ENCODE data around the gene CBL. TPM values are rescaled to one million over a fixed set of nuclear protein-coding genes. Genes with fewer than 3 reads are reported as not detected.

Gene CBL
- total and polyA plus RNA-seq, 12 donors = 2.7 to 15.6 (median 8.2) TPM

DNA sequence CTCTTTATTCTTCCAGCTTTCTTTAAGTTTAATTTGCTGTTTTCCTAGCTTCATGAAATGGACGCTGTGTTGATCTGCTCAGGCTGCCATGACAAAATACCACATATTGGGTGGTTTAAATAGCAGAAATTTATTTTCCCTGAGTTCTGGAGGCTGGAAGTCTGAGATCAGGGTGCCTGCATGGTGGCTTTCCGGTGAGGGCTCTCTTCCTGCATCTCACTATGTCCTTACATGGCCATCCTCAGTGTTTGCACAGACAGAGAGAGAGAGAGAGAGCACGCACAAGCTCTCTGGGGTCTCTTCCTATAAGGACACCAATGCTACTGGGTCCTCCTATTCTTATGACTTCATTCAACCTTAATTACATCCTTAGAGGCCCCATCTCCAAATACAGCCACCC, 82.1 kb downstream of the CBL start:
- Histone ChIP-seq H3K27ac (no peak overlapping the region), H3K27me3 (no peaks in the 10 kb centered on the region), H3K4me3 (no peak overlapping the region), H3K9me3 (peaks cover 0 to 12% (median 5%) of the 10 kb centered on the region in 11 donors), H3K36me3 (peaks cover 0 to 80% (median 48%) of the 10 kb centered on the region in 9 donors), H3K4me1 (peaks cover 0 to 9% (median 0%) of the 10 kb centered on the region in 9 donors)
- DNase-seq = no peak
- no peak for ATAC-seq
- 69 to 88% methylated on average over 3 of the region's 3 CpGs for WGBS, 2 donors
- intact Hi-C loops (cut with DNase I) = loop anchor here in 4 of 10 donors (5.0 to 10.0 kb wide), 3 partner anchors 81 to 143 kb away; partner anchors contain the start of genes CBL (in 3 of the 4) and ABCG4 (in 1 of the 4)
- TF ChIP-seq, protein P1, sequence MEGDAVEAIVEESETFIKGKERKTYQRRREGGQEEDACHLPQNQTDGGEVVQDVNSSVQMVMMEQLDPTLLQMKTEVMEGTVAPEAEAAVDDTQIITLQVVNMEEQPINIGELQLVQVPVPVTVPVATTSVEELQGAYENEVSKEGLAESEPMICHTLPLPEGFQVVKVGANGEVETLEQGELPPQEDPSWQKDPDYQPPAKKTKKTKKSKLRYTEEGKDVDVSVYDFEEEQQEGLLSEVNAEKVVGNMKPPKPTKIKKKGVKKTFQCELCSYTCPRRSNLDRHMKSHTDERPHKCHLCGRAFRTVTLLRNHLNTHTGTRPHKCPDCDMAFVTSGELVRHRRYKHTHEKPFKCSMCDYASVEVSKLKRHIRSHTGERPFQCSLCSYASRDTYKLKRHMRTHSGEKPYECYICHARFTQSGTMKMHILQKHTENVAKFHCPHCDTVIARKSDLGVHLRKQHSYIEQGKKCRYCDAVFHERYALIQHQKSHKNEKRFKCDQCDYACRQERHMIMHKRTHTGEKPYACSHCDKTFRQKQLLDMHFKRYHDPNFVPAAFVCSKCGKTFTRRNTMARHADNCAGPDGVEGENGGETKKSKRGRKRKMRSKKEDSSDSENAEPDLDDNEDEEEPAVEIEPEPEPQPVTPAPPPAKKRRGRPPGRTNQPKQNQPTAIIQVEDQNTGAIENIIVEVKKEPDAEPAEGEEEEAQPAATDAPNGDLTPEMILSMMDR (IDR thresholded peaks at IDR 0.05) = no peak

DNA sequence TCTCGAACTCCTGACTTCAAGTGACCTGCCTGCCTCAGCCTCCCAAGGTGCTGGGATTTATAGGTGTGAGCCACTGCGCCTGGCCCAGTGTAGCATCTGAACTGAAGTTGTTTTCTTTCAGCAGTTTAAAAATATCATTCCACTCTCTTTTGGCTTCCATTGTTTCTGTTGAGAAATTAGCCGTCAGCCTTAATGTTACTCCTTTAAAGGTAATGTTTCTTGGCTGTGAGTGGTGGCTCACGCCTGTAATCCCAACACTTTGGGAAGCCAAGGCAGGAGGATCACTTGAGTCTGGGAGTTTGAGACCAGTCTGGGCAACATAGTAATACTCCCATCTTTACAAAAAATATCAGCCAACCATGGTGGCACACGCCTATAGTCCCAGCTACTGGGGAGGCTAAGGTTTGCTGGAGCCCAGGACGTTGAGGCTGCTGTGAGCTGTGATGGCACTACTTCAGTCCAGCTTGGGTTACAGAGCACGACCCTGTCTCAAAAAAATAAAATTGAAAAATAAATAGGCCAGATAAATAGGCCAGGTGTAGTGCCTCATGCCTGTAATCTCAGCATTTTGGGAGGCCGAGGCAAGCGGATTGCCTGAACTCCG, 84.9 kb downstream of the CBL start:
- H3K4me3 ChIP-seq = no peak overlapping the region
- DNase-seq (no peak), ATAC-seq (no peak)
- no peaks in the 10 kb centered on the region for H3K27me3 ChIP-seq
- 96 to 98% methylated on average over 10 of the region's 10 CpGs for WGBS, 2 donors
- intact Hi-C loops (cut with DNase I) = loop anchor here in 1 of 10 donors (10.0 kb wide), 1 partner anchor 86 kb away; the partner anchor contains the start of gene CBL
- H3K36me3 ChIP-seq = peaks cover 0 to 90% (median 37%) of the 10 kb centered on the region in 9 donors
- peaks cover 0 to 12% (median 5%) of the 10 kb centered on the region in 11 donors for H3K9me3 ChIP-seq
- TF ChIP-seq, protein P1 (IDR thresholded peaks at IDR 0.05) = no peak
- H3K27ac ChIP-seq = no peak overlapping the region
- H3K4me1 ChIP-seq = no peaks in the 10 kb centered on the region

DNA sequence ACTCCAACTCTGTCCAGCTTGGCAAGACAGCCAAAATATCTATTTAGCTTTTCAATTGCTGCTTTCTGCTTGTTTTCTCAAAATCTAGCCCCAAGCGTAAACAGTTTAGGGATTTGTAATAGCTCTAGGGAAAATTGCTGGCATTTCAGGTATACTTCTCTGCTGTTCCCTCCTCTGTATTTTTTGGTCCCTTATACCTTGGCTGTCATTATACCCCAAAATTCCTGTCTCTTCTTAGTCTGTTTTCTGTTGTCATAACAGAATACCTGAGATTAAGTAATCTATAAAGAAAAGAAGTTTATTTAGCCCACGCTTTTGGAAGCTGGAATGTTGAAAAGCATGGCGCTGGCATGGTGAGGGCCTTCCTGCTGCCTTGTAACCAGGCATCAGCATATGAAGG, 87.3 kb downstream of the CBL start:
- Histone ChIP-seq H3K4me1 (peaks cover 0 to 17% (median 10%) of the 10 kb centered on the region in 9 donors), H3K4me3 (no peak overlapping the region), H3K9me3 (peaks cover 0 to 12% (median 5%) of the 10 kb centered on the region in 11 donors), H3K27ac (no peak overlapping the region), H3K36me3 (peaks cover 0 to 90% (median 22%) of the 10 kb centered on the region in 9 donors), H3K27me3 (no peaks in the 10 kb centered on the region)
- intact Hi-C loops (cut with DNase I) = loop anchor here in 1 of 10 donors (10.0 kb wide), 1 partner anchor 89 kb away; the partner anchor contains the start of gene CBL
- 98% methylated on average over 3 of the region's 3 CpGs for WGBS, 2 donors
- TF ChIP-seq, protein P1 (IDR thresholded peaks at IDR 0.05) = no peak
- no peak for ATAC-seq
- no peak for DNase-seq

DNA sequence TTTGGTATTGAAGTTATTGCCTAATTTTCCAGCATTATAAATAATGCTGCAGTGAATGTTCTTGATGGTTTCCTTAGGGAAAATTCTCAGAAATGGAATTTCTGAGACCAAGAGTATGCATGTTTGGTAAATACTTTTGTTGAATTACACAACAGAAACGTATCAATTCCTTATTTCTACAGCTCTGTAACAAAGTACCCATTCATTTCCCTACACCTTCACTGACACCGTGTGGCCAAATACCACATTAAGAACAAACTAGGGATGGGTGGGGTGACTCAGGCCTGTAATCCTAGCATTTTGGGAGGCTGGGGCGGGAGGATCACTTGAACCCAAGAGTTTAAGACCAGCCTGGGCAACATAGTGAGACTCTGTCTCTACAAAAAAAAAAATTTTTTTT, 89.0 kb downstream of the CBL start:
- Histone ChIP-seq H3K36me3 (peaks cover 0 to 90% (median 30%) of the 10 kb centered on the region in 9 donors), H3K4me3 (no peak overlapping the region), H3K27me3 (no peaks in the 10 kb centered on the region), H3K4me1 (peaks cover 0 to 32% (median 24%) of the 10 kb centered on the region in 9 donors), H3K27ac (no peak overlapping the region), H3K9me3 (peaks cover 0 to 12% (median 5%) of the 10 kb centered on the region in 11 donors)
- no peak for ATAC-seq
- TF ChIP-seq, protein P1 (IDR thresholded peaks at IDR 0.05) = no peak
- 61 to 66% methylated on average over 3 of the region's 3 CpGs for WGBS, 2 donors
- intact Hi-C loops (cut with DNase I) = loop anchor here in 1 of 10 donors (10.0 kb wide), 1 partner anchor 90 kb away; the partner anchor contains the start of gene CBL
- no peak for DNase-seq
